NCI-H2196 (cell line): ENCODE results near the gene CLDN15.
"Not testable (repeated sequence)": the region's sequence is repeated elsewhere in the genome, so short reads cannot be mapped to it uniquely, and the experiment has no call there.

ENCODE experiments used
- DNase-seq: peaks from one replicate; lab custom pipeline; 2025; ENCODE audit not compliant: unreplicated experiment; lab: John Stamatoyannopoulos, UW

The CLDN15 gene

DNA sequence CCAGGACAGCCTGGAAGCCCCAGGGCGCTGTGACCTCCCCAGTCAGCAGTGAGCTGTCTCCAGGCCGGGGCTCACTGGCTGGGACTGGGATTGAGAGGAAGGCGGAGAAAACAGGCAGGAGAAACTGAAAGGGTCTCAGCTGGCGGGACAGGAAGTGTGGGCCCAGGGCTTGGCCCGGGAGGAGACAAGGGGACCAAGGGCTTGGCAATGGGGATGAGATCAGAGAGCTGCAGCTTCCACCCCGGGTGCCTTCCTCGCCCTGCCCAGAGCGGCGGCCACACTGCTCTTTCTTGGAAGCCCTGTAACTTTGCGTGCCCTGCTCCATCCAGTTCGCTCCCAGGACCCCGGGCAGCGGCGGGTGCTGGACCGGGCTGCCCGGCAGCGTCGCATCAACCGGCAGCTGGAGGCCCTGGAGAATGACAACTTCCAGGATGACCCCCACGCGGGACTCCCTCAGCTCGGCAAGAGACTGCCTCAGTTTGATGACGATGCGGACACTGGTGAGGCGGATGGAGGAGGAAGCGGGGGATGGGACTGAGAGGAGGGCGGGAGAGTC, 15.2 kb downstream of the CLDN15 start:
- DNase-seq = no peak

DNA sequence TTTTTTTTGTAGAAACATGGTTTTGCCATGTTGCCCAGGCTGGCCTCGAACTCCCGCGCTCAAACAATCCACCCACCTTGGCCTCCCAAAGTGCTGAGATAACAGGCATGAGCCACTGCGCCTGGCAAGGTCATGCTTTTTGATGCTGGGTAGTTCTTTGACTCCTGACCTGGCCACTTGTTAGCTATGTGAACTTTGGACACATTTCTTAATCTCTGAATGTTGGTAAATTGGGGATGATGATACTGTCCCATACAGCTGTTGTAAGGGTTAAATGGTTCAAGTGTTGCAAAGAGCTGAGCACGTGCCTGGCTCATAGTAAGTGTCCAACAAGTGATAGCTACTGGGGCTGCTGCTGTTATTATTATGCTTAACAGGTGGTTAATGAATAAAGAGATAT, 17.3 kb downstream of the CLDN15 start:
- no peak for DNase-seq

DNA sequence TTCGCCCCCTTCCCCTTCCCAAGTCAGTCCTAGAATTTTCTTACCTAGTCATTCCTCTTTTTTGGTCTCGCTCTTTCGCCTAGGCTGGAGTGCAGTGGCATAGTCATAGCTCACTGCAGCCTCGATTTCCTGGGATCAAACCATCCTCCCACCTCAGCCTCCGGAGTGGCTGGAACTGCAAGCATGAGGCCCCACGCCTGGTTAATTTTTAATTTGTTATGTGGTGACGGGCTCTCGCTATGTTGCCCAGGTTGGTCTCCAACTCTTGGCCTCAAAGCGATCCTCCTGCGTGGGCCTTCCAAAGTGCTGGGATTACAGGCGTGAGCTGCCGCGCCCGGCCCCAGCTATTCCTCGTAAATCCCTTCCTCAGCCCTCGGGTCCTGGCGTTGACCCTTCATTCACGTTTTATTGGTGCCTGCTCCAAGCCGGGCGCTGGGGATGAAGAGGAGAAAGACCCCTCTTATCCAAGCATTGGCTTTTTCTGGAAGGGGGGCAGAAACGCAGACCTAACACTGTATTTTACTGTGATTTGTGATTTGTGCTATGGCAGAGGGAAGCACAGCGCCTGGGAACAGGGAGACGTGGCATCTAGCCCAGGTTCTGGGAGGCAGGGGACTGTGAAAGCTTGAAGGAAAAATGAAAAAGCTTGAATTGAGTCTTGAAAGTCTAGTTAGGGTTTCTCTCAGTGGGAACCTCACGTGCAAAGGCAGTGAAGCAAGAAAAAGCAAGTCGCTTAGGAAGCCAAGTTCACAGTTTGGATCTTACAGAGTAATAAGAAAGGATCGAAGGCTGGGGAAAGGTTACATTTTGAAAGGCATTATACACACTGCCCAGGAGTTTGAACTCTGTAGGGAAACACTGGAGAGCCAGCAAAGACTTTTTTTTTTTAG, 19.1 kb downstream of the CLDN15 start:
- no peak for DNase-seq

DNA sequence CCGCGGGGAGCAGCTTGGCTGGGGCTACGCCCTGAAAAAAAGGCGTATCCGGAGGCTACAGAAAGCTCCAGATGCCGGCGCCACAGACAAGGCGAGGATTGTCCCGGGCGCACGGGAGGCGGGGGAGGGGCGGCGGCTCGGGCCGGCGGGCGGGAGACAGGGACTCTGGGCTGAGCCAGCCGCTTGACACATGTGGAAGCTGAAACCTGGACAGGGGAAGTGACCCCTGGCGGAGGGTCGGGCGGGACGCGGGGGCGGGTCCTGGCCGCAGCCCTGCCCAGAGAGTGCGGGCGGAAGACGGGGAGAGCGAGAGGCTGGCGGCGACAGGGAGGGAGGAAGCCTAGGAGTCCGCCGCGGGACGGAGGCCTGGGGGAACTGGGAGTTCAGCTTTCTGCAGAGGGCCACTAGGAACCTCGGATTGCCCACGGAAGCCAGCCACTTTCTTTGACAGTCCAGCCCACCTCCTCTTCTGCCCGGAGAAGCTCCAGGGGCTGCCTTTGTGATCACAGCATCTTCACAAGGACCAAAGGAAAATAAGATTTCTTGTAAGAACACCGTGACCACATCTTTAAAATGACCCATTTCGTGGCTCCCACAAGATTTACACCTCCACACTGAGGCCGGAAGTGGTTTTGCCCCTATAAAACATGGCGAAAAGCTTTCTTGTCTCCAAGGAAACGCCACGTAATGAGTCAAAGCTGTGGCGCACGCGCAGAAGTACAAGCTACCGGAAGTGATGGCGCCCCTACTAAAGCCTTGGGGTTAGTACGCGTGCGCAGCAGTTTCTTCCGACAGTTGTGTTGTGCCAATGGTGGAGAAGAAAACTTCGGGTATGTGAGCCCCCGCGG, 20.0 kb downstream of the CLDN15 start, which contains the start of the genes PLOD3 and ZNHIT1:
PLOD3 (minus strand) TSS at position 194 of the 848 bp plus-strand sequence. CDS start 307 bp downstream, outside the sequence.
ZNHIT1 (plus strand) TSS at position 778 of the 848 bp plus-strand sequence; CDS start at position 809, 31 bp downstream.
- DNase-seq = peak; percentile 99

DNA sequence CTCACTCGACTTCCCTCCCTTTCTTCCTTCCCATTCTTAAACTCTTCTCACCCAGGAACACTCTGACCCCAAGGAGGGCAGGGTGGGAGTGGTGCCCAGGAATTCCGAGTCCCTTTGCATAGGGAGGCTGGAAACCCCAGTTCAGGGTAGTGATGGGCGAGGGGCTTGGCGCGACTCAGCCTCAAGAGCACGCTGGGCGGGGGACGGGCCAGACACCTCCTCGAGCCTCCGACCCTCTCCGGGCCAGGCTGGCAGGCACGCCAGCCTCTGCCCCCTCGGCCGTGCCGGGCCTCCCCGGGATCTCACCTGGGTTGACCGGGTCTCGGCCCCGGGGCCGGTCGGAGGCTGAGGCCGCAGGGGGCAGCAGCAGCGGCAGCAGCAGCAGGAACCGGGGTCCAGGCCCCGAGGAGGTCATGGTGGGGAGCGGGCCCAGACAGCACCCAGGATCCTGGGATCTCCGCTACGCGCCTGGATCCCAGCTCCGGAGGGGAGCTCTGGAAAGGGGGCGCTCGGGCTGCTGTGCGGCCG, 20.7 kb downstream of the CLDN15 start:
- no peak for DNase-seq

DNA sequence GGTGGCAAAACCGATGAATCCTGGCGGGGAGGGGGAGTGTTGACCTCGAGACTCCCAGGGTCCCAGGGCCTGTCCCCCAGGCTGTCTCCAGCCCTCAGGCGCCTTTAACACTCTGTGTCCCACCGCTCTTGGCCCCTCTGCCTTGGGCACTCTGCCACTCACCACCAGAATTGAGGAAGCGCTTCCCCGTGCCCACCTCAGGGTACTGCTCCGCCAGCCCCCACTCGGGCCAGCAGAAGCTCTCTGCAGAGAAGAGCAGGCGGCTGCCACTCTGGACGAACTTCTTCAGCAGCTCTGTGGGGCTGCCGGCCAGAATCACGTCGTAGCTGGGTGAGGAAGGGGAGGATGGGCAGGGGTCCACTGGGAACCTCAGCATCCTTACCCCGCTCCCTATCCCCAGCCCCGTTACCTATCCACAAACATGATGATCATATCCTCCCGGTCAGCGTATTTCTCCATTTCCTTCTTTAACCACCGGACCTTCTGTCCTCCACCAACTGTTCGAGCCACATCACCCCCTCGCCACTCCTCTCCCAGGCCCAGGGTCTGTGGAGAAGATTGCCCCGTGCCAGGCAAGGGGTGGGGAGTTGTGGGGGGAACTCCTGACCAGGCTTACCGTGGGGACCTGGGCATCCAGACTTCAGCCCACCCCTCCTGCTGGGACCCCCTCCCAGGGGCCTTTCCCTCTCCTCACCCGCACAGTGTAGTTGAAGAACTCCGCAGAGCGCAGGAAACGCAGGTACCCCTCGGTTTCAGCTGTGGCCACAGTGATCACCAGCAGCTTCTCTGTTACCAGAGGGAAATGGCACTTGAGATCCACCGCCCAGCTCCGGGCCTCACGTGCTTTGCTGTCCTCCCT, 21.4 kb downstream of the CLDN15 start:
- no peak for DNase-seq

DNA sequence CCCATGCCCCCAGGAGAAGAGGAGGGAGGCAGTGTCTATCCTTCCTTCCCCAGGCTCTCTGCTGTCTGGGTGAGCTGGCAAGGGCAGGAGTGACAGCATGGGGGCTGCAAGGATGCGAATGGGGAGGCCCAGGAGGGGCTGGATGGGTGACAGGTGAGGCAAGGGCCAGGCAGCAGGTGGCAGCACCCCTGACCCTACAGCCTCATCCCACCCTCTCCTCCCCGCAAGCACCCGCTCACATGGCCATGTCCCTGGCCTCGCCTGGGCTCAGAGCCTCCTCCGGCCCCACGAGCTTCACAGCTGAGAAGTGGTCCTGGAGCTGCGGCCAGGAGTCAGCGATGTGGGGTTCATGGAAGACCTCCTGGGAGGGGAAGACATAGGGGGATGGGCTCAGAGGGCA, 25.6 kb downstream of the CLDN15 start:
- no peak for DNase-seq

DNA sequence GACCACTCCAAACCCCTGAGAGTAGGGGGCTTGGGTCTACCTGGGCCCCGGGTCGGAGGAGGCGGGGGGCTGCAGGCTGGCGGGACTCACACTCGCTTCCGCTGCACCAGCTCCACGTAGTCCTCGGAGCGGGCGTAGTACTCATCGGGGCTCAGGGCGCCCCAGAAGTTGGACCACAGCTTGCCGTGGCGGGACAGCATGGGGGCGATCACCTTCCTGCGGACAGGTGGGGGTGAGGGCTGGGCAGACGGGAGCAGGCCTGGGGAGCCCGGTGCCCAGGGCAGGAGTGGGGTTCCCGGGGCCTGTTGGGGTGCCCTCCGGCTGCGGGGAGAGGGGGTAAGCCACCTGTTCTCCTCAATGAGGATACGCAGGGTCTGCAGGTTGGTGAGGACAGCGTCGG, 26.1 kb downstream of the CLDN15 start:
- no peak for DNase-seq

DNA sequence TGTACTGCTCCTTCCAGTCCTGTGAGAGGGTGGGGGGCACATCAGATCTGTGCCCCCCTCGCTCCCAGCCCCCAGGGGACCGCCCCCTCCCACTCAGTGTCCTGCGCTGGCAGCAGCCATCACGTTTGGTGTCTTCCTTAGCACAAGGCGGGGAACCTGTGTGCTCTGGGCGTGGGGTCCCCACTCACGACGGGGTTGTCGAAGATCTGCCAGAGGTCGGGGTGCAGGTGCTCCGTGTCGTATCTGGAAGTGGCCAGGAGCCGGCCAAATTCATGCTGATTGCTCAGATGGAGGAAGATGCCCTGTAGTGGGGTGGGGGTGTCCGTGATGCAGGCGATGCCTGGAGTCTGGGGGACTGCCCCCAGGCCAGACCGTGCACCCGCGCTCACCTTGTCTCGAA, 27.5 kb downstream of the CLDN15 start:
- no peak for DNase-seq

DNA sequence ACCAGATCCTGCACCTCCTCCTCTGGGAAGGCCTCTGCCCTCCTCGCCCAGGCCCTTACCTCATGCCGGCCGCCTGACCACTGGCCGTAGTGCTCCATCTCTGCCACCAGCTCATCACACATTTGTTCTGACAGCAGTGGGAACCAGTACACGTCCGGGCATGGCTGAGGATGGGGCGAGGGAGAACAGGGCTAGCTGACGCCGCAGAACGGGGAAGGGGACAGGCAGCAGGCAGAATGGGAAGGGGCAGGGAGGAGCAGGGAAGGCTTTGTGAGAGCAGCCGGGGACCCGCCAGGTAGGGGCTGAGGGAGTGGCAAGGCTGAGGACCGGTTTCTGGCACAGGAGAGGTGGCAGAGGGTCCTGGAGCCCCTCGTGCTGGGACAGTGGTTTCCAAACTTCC, 28.8 kb downstream of the CLDN15 start:
- DNase-seq = no peak

DNA sequence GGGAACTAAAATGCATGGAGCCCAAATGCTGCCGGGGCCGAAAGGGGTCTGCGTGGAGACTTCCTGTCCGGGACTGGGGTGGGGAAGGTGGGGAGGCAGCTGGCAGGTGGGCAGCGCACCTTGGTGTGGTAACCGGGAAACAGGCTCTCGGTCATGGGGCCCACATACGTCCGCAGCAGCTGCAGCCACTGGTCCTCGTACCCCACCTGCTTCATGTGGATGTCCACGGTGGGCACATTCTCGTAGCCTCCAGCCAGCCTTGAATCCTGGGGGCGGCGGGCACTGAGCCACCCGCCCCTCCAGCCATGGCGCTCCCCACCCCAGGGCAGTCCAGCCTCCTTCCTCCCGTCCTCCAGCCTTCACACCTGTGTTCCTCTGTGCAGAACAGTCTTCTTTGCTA, 30.1 kb downstream of the CLDN15 start:
- DNase-seq = no peak

DNA sequence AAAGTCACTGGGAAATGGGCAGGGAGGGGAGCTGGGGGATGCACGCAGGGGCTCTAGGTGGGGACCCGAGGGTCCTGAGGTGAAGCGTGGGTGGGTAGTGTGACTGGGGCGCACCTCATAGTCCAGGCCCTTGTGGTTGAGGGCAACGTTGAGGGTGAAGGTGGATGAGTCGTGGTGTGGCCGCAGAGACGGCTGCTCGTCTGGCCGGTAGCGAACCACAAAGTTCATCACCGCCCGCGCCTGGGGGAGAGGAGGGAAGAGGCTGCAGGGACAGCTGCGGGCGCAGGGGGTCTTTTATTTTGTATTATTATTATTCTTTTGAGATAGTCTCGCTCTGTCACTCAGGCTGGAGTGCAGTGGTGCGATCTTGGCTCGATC, 30.9 kb downstream of the CLDN15 start:
- DNase-seq = no peak

DNA sequence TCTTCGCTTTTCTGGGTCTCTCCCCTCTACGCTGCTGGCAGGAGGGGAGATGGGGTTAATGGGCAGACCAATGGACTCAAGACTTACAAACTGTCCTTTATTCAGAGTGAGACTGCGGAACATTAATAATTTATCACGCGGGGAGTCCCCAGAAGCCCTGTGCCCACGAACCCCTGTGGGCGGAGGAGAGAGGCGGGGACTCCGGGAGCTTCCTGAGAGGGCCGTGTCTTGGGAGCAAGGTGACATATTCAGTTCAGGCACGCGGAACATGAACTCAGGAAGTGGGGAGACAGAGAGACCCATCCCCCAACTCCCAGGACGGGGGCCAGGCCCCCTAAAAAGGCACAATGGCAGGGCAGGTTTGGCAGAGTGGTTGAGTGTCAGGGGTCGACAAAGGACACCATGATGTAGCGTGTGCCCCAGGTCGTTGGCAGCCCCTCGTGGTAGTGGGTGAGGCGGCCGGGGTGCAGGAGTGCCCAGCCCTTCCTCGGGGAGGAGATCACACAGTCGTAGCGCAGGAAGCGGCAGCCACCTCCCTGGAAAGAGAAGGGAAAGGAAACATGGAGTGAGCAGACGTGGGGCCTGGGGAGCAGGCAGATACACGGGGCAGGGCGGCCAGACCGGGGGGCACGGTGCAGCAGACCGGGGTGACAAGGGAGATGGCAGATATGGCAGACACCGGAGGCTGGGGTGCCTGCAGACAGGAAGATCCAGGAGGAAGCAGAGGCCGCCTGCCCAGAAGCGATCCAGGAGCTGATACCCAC, 31.5 kb downstream of the CLDN15 start:
- no peak for DNase-seq

DNA sequence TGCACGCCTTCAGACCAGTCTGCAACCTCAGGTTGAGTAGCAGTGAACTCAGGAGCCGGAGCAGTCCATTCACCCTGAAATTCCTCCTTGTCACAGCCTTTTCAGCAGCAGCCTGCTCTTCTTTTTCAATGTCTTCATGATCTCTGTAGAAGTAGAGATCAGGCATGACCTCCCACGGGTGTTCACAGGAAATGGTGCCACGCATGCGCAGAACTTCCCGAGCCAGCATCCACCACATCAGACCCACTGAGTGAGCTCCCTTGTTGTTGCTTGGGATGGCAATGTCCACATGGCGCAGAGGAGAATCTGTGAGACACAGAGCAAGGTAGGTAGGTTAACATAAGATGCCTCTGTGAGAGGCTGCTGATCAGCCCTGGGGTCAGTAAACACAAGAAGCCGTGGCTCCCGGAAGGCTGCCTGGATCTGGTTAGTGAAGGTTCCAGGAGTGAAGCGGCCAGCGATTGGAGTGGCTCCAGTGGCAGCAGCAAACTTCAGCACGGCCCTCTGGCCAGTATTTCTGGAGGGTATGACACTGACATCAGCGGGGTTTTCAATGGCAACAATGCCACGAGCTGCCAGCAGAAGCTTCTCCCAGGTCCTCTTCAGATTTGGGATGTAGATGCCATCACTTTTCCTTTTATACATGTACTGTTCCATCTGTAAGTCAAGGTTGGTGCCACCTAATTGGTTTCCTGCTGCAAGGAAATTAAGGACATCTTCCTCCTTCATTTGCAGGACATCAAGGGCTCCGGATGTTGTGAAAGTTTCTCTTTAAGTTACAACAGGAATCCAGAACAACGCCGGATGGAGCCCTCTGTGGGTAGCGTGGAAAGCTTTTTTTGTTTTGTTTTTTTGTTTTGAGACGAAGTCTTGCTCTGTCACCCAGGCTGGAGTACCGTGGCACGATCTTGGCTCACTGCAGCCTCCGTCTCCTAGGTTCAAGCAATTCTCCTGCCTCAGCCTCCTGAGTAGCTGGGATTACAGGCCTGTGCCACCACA, 33.6 kb downstream of the CLDN15 start:
- not testable (repeated sequence) for DNase-seq

DNA sequence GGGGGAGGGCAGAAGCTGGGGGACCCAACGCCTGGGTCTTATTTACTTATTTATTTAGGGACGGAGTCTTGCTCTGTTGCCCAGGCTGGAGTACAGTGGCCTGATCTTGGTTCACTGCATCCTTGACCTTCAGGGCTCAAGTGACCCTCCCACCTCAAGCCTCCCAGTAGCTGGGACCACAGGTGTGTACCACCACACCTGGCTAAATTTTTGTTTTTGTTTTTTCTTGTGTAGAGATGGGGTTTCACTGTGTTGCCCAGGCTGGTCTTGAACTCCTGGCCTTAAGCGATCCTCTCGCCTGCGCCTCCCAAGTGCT, 35.0 kb downstream of the CLDN15 start:
- no peak for DNase-seq

DNA sequence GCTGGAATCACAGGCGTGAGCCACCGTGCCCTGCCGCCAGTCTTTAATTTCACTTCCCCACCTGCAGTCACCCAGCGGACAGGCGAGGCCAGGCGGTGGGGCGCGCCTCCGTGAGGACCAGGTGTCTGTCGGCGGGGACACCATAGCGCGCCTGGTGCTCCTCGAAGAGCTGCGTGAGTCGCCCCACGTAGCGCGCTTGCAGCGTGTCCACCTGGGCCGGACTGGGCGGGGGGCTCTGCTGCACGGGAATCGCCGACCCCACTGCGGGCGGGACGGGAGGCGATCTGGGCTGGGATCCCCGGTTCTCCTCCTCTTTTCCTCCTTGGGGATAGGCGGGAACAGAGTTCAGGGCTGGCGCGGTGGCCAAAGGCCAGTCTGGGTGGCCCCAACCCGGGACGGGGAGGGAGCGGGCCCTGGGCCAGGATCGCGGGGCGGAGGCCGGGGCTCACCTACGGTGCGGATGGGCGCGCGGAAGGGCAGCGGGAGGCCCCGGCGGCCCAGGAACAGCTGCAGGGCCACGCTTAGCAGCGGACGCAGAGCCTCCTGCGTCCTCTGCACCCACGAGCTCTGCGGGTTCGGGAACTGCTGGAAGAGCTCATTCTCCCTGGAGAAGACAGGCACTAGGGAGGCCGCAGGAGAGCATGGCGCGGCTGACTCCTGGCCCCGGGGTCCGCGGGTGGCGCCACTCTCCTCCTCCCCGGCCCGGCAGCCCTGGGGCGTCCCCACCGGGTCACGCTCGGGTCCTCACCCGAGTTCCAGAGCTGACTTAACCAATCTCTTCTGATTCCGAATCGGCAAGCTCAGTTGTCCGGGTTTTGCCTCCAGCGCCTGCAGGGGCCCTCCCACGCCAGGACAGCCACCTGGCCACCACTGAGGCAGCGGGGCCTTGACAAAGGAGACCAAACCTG, 35.7 kb downstream of the CLDN15 start:
- no peak for DNase-seq

DNA sequence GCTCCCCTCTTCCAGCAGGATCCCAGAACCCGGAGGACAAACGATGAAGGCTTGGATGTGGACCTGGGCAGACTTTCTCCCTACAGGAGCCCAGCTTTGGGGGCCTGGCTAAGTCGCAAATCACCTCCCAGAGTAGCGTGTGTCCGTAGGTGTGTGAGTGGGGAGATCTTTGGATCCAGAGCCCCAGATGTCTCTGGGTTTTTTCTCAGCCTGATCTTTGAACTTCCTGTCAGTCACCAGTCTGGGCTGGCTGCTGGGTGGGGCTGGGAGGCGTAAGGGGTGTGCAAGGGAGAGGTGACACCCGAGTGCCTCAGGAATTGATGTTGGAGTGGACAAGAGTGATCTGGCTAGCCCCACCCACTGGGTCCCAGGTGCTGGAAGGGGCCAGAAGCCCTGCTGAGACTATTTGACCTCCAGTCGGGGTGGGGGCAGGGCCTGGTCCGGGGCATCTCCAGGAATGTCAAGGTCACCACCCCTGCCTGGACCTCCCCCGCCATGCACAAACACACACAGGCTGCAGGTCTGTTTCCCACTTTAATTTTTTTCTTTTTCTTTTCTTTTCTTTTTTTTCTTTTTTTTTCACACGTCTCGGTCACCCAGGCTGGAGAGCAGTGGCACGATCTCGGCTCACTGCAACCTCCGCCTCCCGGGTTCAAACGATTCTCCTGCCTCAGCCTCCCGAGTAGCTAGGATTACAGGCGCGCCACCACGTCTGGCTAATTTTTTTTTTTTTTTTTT, 36.6 kb downstream of the CLDN15 start, which contains the start of gene MOGAT3:
MOGAT3 (minus strand) TSS at position 175 of the 738 bp plus-strand sequence. CDS start 182 bp downstream, outside the sequence.
- DNase-seq = no peak
